Midbrain (tissue), 1 donor: ENCODE results near the gene A3GALT2.
"Not testable (repeated sequence)": the region's sequence is repeated elsewhere in the genome, so short reads cannot be mapped to it uniquely, and the experiment has no call there.

ENCODE experiments used
- DNase-seq: peaks from one replicate; lab custom pipeline; 2025; lab: John Stamatoyannopoulos, UW

The A3GALT2 gene

GRCh38 chr1:33294071-33295010 lies 26.6 kb downstream of the A3GALT2 start:
- DNase-seq: no peak

- DNase-seq: no peak
Observed at GRCh38 chr1:33292726-33293340, 28.1 kb downstream of the A3GALT2 start.

GRCh38 chr1:33290615-33291014 lies 30.3 kb downstream of the A3GALT2 start:
- not testable (repeated sequence) for DNase-seq

- no peak for DNase-seq
Observed at GRCh38 chr1:33289858-33290154, 31.1 kb downstream of the A3GALT2 start.

GRCh38 chr1:33288976-33289857 lies 31.7 kb downstream of the A3GALT2 start:
- DNase-seq: no peak

- no peak for DNase-seq
Observed at GRCh38 chr1:33287317-33287716, 33.6 kb downstream of the A3GALT2 start.

GRCh38 chr1:33286451-33287185 lies 34.3 kb downstream of the A3GALT2 start:
- no peak for DNase-seq

GRCh38 chr1:33284049-33284448 lies 36.8 kb downstream of the A3GALT2 start:
- DNase-seq: no peak

GRCh38 chr1:33282791-33283190 lies 38.1 kb downstream of the A3GALT2 start:
- no peak for DNase-seq

- no peak for DNase-seq
Observed at GRCh38 chr1:33281554-33282303, 39.2 kb downstream of the A3GALT2 start.

- DNase-seq: no peak
Observed at GRCh38 chr1:33280091-33280661, 40.7 kb downstream of the A3GALT2 start.

GRCh38 chr1:33277488-33278084 lies 43.3 kb downstream of the A3GALT2 start:
- DNase-seq: no peak

GRCh38 chr1:33276573-33277298 lies 44.2 kb downstream of the A3GALT2 start:
- no peak for DNase-seq

GRCh38 chr1:33275706-33276572 lies 45.0 kb downstream of the A3GALT2 start:
- DNase-seq: no peak

- no peak for DNase-seq
Observed at GRCh38 chr1:33275195-33275594, 45.7 kb downstream of the A3GALT2 start.

- no peak for DNase-seq
Observed at GRCh38 chr1:33274446-33274845, 46.5 kb downstream of the A3GALT2 start.

- no peak for DNase-seq
Observed at GRCh38 chr1:33273961-33274371, 46.9 kb downstream of the A3GALT2 start.

- DNase-seq: no peak
Observed at GRCh38 chr1:33273406-33273805, 47.5 kb downstream of the A3GALT2 start.

- DNase-seq: no peak
Observed at GRCh38 chr1:33272930-33273329, 48.0 kb downstream of the A3GALT2 start.
